Adipose tissue (tissue), 3 donors: ENCODE results near the gene LONRF2. TPM values are rescaled to one million over a fixed set of nuclear protein-coding genes. Genes with fewer than 3 reads are reported as not detected.
"Not testable (repeated sequence)": the region's sequence is repeated elsewhere in the genome, so short reads cannot be mapped to it uniquely, and the experiment has no call there.

ENCODE experiments used
- H3K27ac ChIP-seq: one replicate; pipeline ENCODE4 v1.5.1; 2013; ENCODE audit warnings: low read depth, low read length
- WGBS, 3 donors: extraction: QIAGEN DNeasy Blood & Tissue Kit; methylation state at CpG; one replicate each; pipeline ENCODE4 v1.1.7; 2013; 5-methylcytosine and 5-hydroxymethylcytosine counted together
- polyA plus RNA-seq, 3 donors: library from polyadenylated mRNA; stranded (reverse); fragments of 200-250 nt; gene quantifications; one replicate each; pipeline ENCODE4 v1.2.3, GENCODE V29; 2013
- donor health status: healthy with polysubstance abuse.
- donor health status: Bipolar disorder and iron deficiency.
- donor health status: healthy.

LONRF2 gene
- polyA plus RNA-seq = 1 to 10 TPM; 1.3 to 1.7 (median 1.5) TPM

DNA sequence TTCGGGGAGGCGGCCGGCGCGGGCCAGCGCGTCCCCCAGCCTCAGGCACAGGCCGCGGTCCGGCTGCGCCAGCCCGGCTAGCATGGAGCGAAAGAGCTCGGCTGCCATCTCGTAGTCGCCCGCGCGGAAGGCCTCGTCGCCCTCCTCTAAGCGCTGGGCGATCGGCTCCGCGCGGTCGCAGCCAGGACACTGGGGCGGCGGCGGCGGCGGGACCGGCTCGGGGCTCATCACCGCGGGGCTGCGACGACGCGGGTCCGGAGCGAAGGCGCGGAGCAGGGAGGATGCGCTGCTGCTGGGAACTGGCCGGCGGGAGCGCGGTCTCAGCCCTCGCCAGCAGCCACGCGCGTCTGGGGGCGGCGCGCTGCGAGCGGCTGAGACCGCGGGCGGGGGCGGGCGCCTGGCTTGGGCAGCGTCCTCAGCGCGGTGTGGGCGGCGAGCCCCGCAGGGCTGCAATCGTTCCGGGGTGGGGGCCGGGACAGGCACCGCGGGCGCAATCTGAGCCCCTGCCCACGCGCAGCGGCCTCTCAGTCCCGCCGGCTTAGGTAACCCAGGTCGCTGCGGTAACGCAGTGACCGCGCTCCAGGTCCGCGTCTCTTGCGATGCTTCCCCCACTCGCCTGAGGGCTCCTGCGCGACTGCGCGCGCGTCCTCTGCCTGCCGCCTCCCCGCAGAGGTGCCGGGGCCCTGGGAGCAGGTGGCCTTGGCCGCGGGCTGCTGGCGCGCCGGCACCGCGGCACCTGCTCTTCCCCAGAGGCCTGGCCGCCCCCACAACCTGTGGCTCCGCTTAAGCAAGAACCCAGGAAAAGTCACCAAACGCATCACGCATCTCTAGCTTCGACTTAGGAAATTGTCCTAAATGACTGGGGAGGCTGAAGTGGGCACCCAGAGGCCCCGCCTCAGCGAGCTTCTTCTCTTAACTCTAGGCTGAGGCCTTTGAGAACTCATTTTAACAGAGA, at the start of gene LONRF2:
Gene LONRF2 (minus strand): TSS at position 636 of the 955 bp plus-strand sequence. CDS start 408 bp downstream, at position 228.
- H3K27ac ChIP-seq = no peak within 1 kb of the TSS
- 1 to 2% (median 1%) methylated on average over 66 to 113 of the region's 113 CpGs for WGBS, 3 donors

DNA sequence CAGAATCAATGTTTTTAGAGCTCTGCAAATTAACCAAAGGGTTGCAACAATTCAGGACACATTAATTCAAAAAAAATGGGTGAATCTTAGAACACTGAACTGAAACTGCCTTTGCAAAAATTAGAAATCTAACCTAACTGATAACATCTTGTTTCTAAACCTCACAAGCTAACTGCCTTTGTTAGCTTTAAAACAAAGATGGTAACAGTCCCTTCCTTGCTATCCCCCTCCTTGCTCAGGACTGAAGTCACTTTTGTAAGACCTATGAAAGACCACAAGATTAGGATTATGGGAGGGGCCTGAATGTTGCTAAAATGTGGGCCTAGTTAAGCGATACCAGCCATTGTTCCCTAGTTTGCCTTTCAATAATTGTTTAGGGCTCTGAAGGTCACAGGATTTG, 44.9 kb upstream of the LONRF2 start:
- no peak overlapping the region for H3K27ac ChIP-seq
- 83 to 94% (median 84%) methylated on average over 1 of the region's 1 CpG for WGBS, 3 donors

DNA sequence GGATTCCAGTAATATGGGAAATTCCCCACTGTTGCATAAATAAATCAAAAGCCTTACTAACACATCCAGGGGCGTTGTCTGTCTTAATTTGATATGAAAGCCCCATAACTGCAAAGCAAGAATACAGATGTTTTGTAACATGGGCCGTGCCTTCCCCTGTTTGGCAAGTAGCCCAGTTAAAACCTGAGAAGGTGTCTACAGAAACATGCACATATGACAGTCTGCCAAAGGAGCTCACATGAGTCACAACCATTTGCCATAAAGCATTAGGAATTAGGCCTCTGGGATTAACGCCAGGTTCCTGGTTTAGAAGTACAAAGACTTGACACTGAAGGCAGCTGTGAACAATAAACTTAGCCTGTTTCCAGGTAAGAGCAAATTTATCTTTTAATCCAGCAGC, 43.1 kb upstream of the LONRF2 start:
- no peak overlapping the region for H3K27ac ChIP-seq
- WGBS, 3 donors = 41 to 47% (median 42%) methylated on average over 3 of the region's 3 CpGs

DNA sequence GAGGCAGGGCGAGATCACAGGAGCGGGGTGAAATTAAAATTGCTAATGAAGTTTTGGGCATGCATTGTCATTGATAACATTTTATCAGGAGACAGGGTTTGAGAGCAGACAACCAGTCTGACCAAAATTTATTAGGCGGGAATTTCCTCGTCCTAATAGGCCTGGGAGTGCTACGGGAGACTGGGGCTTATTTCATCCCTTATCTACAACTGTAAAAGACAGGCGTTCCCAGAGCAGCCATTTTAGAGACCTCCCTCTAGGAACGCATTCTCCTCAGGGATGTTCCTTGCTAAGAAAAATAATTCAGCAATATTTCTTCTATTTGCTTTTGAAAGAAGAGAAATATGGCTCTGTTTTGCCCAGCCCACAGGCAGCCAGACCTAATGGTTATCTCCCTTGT, 40.0 kb upstream of the LONRF2 start:
- H3K27ac ChIP-seq = not testable (repeated sequence)
- WGBS, 3 donors = 92 to 93% (median 93%) methylated on average over 7 of the region's 7 CpGs

DNA sequence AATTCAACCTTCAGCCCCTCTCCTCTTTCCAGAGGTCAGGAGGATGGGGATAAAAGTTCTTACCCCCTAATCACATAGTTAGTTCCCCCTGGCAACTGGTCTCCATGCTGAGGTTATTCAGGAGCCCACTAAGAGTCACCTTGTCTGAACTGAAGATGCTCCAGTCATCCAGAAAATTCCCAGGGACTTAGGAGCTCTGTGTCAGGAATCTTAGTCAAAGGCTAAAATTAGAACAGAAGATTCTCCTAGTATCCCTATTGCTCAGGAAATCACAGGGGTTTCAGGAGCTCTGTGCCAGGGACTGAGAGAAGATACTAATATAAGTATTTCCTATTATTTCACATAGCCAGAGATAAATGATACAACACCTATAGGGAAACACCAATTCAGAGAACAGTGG, 37.3 kb upstream of the LONRF2 start:
- no peak overlapping the region for H3K27ac ChIP-seq

DNA sequence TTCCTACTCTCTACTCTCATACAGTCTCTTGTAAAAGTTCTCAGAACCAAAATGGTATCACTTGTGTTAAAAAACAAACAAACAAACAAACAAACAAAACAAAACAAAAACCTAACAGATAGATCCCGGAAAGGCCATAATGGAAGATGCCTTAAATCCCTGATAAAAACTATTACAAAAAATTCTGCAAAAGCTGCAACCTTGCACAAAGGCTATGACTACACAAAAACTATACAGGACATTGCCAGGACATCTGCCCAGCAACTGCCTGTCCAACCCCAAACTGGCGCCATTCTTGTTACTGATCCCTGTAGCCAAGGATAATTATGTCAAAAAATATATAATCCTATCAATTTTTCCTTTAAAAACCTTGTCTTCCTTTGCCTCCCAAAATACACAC, 36.3 kb upstream of the LONRF2 start:
- WGBS, 3 donors = 90 to 92% (median 90%) methylated on average over 2 of the region's 2 CpGs
- H3K27ac ChIP-seq = no peak overlapping the region

DNA sequence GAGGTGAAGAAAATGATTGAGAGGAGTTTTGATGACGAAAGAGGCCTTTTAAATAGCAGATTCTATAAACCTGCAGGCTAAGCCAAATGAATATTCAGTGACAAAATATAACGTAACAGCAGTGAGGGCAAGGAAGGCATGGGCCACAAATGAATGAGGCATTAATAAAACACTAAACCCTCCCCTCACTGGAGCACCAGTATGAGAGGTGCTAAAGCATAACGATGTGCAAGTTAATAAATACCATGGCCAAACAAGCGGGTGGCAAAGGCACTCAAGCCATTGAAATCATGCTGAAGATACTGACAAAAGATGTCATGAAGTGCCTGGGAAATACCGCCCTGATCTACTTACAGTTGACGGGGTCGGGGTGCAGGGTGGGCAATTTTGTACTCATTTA, 30.2 kb upstream of the LONRF2 start:
- WGBS, 3 donors = 74 to 94% (median 86%) methylated on average over 7 of the region's 7 CpGs
- H3K27ac ChIP-seq = no peak overlapping the region

DNA sequence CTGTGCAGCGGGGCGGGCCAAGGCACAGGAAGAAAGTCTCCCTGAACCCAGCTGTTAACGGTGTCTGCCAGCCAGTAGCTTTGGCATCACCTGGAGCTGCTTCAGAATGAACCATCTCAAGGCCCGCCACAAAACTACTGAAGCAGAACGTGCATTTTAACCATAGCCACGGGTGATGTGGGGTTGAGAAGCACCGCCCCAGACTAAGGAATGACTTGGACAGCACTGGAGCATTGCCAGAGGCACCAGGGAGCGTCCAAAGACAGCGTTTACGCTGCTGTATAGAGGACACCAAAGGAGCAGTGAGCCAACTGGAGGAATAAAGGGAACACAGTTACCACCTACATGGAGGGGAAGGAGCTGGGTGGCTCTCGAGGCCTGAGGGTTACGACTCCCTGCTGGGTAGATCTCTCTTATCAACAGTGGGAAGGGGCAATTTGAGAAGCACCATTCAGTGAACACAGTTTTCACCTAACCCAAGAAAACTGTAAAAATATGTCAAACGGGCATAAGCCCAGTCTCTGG, 28.4 kb upstream of the LONRF2 start:
- 71 to 79% (median 77%) methylated on average over 13 of the region's 13 CpGs for WGBS, 3 donors
- H3K27ac ChIP-seq = no peak overlapping the region

DNA sequence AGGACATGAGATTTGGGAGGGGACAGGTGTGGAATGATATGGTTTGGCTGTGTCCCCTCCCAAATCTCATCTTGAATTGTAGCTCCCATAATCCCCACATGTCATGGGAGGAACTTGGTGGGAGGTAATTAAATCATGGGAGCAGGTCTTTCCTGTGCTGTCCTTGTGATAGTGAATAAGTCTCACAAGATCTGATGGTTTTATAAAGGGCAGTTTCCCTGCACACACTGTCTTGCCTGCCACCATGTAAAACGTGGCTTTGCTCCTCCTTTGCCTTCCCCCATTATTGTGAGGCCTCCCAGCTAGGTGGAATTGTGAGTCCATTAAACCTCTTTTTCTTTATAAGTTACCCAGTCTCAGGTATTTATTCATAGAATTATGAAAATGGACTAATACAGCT, 22.8 kb upstream of the LONRF2 start:
- H3K27ac ChIP-seq = not testable (repeated sequence)
- 24 to 67% (median 26%) methylated on average over 1 of the region's 1 CpG for WGBS, 3 donors

DNA sequence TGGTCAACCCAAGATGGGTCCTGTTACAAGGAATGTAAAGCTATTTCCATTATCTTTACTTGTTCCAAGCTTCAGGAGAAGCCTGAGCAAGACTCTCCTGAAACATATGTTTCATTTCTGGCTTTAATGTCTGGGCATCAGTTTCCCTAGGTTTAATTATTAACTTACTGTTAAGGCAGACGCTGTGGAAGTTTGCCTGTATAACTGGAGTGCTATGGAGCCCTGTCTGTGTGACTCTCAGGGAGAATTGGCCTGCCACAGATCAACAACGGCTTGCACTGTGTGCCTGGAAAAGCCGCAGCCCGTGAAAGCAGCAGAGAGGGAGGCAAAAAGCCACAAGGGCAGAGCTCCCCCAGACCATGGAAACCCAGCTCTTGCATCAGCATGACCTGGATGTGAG, 22.1 kb upstream of the LONRF2 start:
- H3K27ac ChIP-seq = no peak overlapping the region
- 49 to 65% (median 65%) methylated on average over 4 of the region's 4 CpGs for WGBS, 3 donors

DNA sequence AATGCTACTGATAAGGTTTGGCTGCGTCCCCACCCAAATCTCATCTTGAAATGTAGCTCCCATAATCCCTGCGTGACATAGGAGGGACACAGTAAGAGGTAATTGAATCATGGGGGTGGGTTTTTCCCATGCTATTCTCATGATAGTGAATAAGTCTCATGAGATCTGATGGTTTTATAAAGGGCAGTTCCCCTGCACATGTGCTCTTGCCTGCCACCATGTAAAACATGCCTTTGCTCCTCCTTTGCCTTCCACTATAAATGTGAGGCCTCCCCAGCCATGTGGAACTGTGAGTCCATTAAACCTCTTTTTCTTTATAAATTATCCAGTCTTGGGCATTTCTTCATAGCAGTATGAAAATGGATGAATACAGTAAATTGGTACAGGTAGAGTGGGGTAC, 20.2 kb upstream of the LONRF2 start:
- H3K27ac ChIP-seq = not testable (repeated sequence)
- 89 to 91% (median 89%) methylated on average over 2 of the region's 2 CpGs for WGBS, 3 donors

DNA sequence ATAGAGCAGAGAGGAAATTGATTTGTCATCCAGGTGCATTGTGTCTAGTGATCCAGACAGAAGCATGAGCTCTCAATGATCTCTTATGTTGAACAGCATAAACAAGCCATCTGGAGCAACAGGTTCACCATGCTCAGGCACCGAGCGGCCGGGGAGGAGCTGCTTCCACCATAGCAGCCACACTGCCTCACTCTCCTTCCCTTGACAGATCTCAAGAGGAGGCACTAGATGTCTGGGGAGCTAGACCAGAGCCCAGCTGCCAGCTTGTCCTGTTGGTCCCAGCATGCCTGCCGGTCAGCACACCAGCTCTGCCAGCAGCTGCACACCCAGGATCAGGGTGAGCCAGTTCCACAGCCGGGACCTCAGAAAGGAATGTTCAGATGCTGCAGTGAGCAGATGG, 17.5 kb upstream of the LONRF2 start:
- WGBS, 3 donors = 63 to 82% (median 71%) methylated on average over 5 of the region's 5 CpGs
- no peak overlapping the region for H3K27ac ChIP-seq

DNA sequence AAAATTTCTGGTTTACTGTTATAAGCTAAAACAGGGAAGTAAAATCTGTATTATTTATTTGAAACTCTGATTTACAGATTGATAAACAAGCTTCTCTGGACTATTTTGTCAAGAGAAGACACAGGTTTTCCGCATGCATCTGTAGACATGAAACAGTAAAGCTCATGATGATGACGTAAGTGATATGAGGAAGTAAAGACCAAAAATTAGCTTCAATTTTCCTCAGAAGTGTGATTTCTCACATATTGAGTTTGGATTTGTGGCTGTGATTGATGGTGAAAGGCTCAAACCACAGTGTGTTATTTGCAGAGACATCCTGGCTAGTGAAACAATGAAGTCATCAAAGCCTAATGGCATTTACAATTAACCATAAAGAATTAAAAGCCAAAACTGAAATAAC, 12.6 kb upstream of the LONRF2 start:
- H3K27ac ChIP-seq = no peak overlapping the region
- 79 to 90% (median 86%) methylated on average over 2 of the region's 2 CpGs for WGBS, 3 donors

DNA sequence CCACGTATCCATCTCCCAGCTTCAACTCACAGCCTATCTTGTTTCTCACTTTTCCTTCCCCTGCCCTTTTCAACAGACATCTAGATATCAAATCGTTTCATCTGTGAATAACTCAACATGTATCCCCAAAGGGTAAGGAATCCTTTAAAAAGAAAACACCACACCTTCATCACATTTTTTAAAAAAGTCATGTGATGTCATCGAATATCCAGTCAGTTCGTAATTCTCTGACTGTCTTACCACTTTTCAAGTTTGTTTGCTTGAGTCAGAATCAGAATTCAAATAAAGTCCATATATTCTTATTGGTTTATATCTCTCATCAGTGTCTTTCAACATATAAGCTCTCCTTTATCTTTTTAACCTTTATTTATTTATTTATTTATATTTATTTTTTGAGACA, 5.4 kb upstream of the LONRF2 start:
- WGBS, 3 donors = 84 to 87% (median 85%) methylated on average over 4 of the region's 4 CpGs
- no peak overlapping the region for H3K27ac ChIP-seq

DNA sequence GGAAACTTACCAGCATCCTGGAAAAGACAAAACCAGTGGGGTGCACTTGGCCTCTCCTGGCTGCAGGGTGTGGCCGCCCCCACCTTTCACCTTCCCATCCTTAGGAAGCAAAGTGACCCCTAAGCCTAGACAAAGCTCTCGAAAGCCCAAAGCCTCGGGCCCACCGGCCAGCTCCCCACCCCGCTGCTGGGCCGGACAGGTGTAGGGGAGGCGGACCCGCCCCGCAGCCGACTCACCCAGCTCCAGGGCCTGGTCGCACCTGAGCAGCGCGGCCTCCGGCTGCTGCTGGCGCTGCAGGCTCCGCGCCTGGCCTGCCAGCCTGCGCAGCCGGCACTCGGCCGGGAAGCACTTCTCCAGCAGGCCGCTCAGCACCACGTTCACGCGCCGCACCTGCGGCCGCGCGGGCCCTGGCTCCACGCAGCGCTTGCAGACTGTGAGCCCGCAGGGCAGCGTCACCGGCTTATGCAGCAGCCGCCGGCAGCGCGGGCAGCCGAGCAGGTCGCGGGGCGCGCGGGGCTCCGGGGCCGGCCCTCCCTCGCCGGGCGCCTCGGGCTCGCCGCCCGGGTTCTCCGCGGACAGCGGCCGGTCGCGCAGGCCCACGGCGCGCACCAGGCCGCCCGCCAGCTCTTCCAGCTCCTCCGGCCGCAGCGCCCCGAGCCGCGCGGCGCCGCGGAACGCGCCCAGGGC, 979 bp downstream of the LONRF2 start:
- H3K27ac ChIP-seq = no peak overlapping the region

DNA sequence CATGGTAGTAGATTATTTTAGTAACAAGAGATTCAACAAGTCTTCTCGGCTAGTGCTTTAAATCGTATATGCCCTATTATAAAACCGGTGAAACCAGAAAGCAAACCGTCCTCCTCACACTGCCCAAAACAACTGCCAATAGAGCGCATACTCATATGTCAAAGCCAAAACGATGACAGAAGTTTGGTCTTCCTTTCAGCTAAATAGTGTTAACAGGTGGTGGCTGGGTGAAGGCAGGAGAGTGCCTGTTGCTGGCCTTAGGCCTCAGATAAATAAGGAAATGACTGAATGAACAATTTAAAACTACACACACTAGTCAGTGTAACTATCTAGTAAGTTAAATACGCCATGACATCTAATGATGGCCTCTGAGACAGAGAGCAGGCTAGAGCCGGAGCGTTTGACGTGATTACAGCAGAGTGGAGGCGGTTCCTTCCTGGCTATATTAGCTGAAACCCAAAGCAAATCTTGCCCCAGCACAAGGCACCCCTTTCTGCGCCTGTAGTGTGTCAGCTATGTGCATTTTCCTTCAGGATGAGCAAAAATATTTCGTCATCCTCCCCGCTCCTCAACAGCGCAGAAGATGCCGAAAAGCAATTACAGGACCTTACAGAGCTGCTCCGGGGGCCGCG, 1.6 kb downstream of the LONRF2 start:
- 16 to 54% (median 45%) methylated on average over 19 of the region's 19 CpGs for WGBS, 3 donors

More for the DNA sequence above, 979 bp downstream of the LONRF2 start:
- 1% methylated on average over 63 to 77 of the region's 77 CpGs for WGBS, 3 donors

DNA sequence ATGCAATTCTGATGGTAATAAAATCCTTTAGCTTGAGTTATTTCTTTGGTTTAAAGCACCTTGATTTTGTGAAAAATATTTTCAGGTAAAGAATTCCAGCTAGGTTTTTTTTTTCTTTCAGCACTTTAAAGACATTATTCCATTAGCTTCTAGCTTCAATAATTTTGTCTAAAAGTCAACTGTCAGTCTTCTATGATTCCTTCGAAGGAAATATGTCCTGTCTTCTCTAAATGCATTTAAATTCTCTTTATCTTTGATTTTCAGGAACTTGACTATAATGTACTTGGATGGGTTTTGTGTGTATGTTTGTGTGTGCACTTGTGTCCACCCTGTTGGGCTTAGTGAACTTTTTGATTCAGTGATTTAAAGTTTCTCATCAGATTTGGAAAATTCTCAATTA, 4.7 kb downstream of the LONRF2 start:
- WGBS, 3 donors = 89 to 91% (median 90%) methylated on average over 1 of the region's 1 CpG
- H3K27ac ChIP-seq = no peak overlapping the region

More for the DNA sequence above, 1.6 kb downstream of the LONRF2 start:
- H3K27ac ChIP-seq = no peak overlapping the region

DNA sequence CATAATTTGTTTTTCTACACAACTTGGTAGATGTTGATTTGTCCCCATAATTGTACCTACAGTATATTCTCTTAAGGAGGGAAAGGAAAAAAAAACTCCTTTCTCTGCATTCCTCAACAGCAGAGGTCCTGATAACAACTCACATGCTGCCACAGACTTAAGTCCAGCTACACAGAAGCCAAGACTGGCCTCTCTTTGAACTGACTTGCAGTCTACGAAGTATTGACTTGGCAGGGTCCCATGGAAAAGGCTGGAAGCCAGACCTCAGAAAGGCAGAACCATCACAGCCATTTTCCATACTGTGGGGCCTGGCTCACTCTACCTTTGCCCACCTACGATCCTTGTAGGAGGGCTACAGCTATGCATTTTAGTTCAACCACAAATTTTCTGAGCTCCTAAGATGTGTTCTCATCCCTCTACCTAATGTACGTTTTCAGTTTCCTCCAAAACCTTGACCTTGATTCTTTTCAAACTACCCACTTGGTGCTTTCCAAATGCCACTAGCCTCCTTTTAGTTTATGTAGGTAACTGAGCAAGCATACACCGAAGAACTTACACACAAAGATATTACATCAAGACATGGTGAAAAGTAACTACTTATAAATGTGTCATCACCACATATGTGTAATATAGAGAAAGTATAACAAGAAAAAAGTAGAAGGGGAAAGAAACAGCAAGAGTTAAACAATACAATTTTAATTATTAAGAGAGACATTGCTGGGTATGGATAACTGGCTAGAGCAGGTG, 12.2 kb downstream of the LONRF2 start:
- 63 to 83% (median 76%) methylated on average over 4 of the region's 4 CpGs for WGBS, 3 donors
- no peak overlapping the region for H3K27ac ChIP-seq
